Skeletal muscle tissue (tissue), 4 donors: Measurements from ENCODE around the gene CUEDC1. TPM values are rescaled to one million over a fixed set of nuclear protein-coding genes. Genes with fewer than 3 reads are reported as not detected.

Source experiments
- H3K27ac ChIP-seq: one replicate; pipeline ENCODE4 v1.7.0; 2013; ENCODE audit warnings: mild to moderate bottlenecking, low read depth, low read length, inconsistent platforms
- H3K27me3 ChIP-seq, 3 donors: one replicate each; pipeline ENCODE4 v1.7.0; 2013; ENCODE audit warnings: low read length in 3 of 3; ENCODE audit not compliant: control insufficient read depth in 3 of 3, insufficient read depth in 3 of 3
- H3K36me3 ChIP-seq, 3 donors: one replicate each; pipeline ENCODE4 v1.7.0; 2013; ENCODE audit warnings: low read length in 3 of 3; ENCODE audit not compliant: control insufficient read depth in 3 of 3, insufficient read depth in 3 of 3
- H3K4me1 ChIP-seq, 3 donors: one replicate each; pipeline ENCODE4 v1.7.0; 2013; ENCODE audit warnings: low read length in 3 of 3, mild to moderate bottlenecking in 3 of 3; ENCODE audit not compliant: control insufficient read depth in 3 of 3, insufficient read depth in 3 of 3
- H3K4me3 ChIP-seq, 3 donors: one replicate each; pipeline ENCODE4 v1.7.0; 2013; ENCODE audit warnings: low read length in 3 of 3
- H3K9ac ChIP-seq, 3 donors: one replicate each; pipeline ENCODE4 v1.7.0; 2013; ENCODE audit warnings: low read length in 3 of 3, mild to moderate bottlenecking in 3 of 3, moderate library complexity in 2 of 3, low read depth in 1 of 3
- H3K9me3 ChIP-seq, 3 donors: one replicate each; pipeline ENCODE4 v1.7.0; 2013; ENCODE audit warnings: low read length in 3 of 3; ENCODE audit not compliant: control insufficient read depth in 3 of 3
- total RNA-seq: library from RNA; depleted of rRNA; stranded (reverse); fragments of >200 nt; gene quantifications from one replicate; pipeline ENCODE4 v1.2.3, GENCODE V29; 2014
- donor health status: Osteomylitis.

Gene CUEDC1
- total RNA-seq, 1 donor from 2014 or later, result 10.4 TPM

GRCh38 chr17:57868007-57868909 is 87.0 kb downstream of the CUEDC1 start:
- H3K27me3 ChIP-seq, result no peaks in the 10 kb centered on the region

GRCh38 chr17:57867126-57867525 is 88.1 kb downstream of the CUEDC1 start:
- Histone ChIP-seq H3K36me3 (peaks cover 26 to 44% (median 35%) of the 10 kb centered on the region in 3 donors), H3K4me3 (no peak overlapping the region), H3K9me3 (no peaks in the 10 kb centered on the region), H3K27me3 (no peaks in the 10 kb centered on the region), H3K9ac (no peak overlapping the region), H3K4me1 (peaks cover 50 to 61% (median 53%) of the 10 kb centered on the region in 3 donors), H3K27ac (peak overlapping the region; percentile 61)

More at GRCh38 chr17:57868007-57868909, 87.0 kb downstream of the CUEDC1 start:
- Histone ChIP-seq H3K9ac (peak overlapping the region; percentile 8 to 62 (median 16)), H3K36me3 (peaks cover 37 to 56% (median 45%) of the 10 kb centered on the region in 3 donors), H3K27ac (peak overlapping the region; percentile 61), H3K4me3 (no peak overlapping the region), H3K9me3 (no peaks in the 10 kb centered on the region), H3K4me1 (peaks cover 42 to 61% (median 53%) of the 10 kb centered on the region in 3 donors)

DNA sequence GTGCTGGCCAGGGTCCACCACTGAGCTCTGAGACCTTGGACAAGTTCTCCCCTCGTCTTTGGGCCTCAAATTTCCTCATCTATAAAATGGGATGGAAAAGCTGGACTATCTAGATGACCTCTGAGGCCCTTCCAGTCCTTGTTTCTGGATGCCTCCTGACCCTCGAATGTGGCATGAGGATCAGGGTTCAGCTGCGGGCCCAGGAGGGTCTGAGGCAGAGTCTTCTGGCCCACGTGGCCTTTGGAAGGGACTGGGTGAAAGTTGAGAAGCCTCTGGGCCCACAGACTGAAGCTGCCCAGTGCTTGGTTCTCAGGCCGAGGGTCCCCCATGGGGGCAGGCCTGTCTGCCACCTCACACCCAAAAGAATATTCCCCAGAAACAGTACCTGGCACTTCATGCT is 88.5 kb downstream of the CUEDC1 start:
- peaks cover 47 to 60% (median 53%) of the 10 kb centered on the region in 3 donors for H3K4me1 ChIP-seq
- no peaks in the 10 kb centered on the region for H3K27me3 ChIP-seq
- H3K9ac ChIP-seq, result no peak overlapping the region
- no peaks in the 10 kb centered on the region for H3K9me3 ChIP-seq
- H3K4me3 ChIP-seq, result no peak overlapping the region
- peaks cover 22 to 40% (median 31%) of the 10 kb centered on the region in 3 donors for H3K36me3 ChIP-seq
- H3K27ac ChIP-seq, result no peak overlapping the region

GRCh38 chr17:57866319-57866718 is 88.9 kb downstream of the CUEDC1 start:
- no peak overlapping the region for H3K9ac ChIP-seq
- H3K4me1 ChIP-seq, result peaks cover 49 to 59% (median 53%) of the 10 kb centered on the region in 3 donors
- H3K9me3 ChIP-seq, result no peaks in the 10 kb centered on the region
- H3K36me3 ChIP-seq, result peaks cover 19 to 38% (median 31%) of the 10 kb centered on the region in 3 donors
- H3K27ac ChIP-seq, result no peak overlapping the region
- no peaks in the 10 kb centered on the region for H3K27me3 ChIP-seq
- H3K4me3 ChIP-seq, result no peak overlapping the region

- Histone ChIP-seq H3K4me3 (no peak overlapping the region), H3K27me3 (no peaks in the 10 kb centered on the region), H3K4me1 (peaks cover 58 to 63% (median 61%) of the 10 kb centered on the region in 3 donors), H3K36me3 (peaks cover 12 to 24% (median 16%) of the 10 kb centered on the region in 3 donors), H3K27ac (no peak overlapping the region), H3K9me3 (no peaks in the 10 kb centered on the region), H3K9ac (no peak overlapping the region)
These were observed 90.9 kb downstream of the CUEDC1 start for GRCh38 chr17:57864273-57864672.

DNA sequence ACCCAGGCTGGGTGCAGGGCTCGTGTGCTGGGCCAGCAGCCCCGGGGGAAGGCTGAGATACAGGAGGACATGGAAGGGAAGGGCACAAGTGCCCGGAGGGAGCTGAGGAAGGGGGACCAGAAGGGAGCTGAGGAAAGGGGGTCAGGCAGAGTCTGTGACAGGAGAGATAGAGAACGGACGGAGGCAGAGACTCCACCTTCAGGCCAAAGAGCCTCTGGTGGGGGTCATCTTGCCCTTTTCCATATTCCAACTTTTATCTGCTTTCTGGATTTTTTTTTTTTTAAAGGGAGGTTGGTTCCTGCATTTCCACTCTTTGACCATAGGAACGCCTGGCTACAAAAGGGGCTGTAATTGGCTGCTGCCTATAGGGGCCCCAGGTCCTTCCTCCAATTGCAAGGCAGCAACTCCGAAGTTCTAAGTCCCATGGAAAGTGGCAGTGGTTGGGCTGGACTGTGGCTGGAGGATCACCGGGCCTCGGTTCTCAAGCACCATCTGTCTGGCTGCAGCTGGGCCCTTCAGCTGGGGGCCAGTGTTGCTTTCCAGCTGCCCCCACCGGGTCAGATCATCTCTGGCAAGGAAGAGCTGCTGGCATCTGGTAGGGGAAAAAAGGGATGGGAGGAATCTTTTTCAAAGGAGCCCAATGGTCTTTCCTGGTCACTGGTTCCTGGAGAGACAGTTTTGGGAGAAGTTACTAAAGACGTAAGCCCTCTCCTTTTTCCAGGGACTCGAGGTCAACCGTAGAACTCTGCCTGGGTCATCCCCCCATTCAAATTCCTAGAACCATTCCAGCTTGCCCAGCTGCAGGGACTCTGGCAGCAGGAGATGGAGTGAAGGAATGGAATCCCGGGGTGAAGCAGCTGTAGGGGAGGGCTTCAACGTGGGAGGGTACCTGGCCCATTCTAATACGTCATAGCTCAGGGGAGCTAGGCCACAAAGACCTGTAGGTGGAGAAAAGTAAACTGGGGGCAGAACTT is 92.2 kb downstream of the CUEDC1 start:
- Histone ChIP-seq H3K9ac (peak overlapping the region in 2 of 3 donors; percentile 76 to 87), H3K9me3 (no peaks in the 10 kb centered on the region), H3K4me3 (peak overlapping the region in 2 of 3 donors; percentile 73 to 75), H3K27ac (peak overlapping the region; percentile 83), H3K4me1 (peaks cover 52 to 62% (median 55%) of the 10 kb centered on the region in 3 donors), H3K36me3 (peaks cover 12 to 20% (median 15%) of the 10 kb centered on the region in 3 donors), H3K27me3 (no peaks in the 10 kb centered on the region)

- peak overlapping the region; percentile 83 for H3K27ac ChIP-seq
- peak overlapping the region; percentile 67 to 75 (median 73) for H3K4me3 ChIP-seq
- H3K4me1 ChIP-seq, result peaks cover 44 to 60% (median 52%) of the 10 kb centered on the region in 3 donors
- H3K36me3 ChIP-seq, result peaks cover 11 to 20% (median 12%) of the 10 kb centered on the region in 3 donors
- H3K9me3 ChIP-seq, result no peaks in the 10 kb centered on the region
- peak overlapping the region; percentile 76 to 87 (median 87) for H3K9ac ChIP-seq
- H3K27me3 ChIP-seq, result no peaks in the 10 kb centered on the region
These were observed 93.2 kb downstream of the CUEDC1 start for GRCh38 chr17:57861790-57862693.

GRCh38 chr17:57861000-57861789 is 94.0 kb downstream of the CUEDC1 start:
- Histone ChIP-seq H3K4me1 (peaks cover 44 to 63% (median 54%) of the 10 kb centered on the region in 3 donors), H3K27ac (peak overlapping the region; percentile 83)

More at GRCh38 chr17:57861000-57861789, 94.0 kb downstream of the CUEDC1 start:
- Histone ChIP-seq H3K36me3 (peaks cover 5 to 15% (median 9%) of the 10 kb centered on the region in 3 donors), H3K9me3 (no peaks in the 10 kb centered on the region), H3K4me3 (peak overlapping the region; percentile 67 to 75 (median 73)), H3K9ac (peak overlapping the region; percentile 76 to 87 (median 87)), H3K27me3 (no peaks in the 10 kb centered on the region)
